ENCODE data around the gene SMPD3.

SMPD3 gene

DNA sequence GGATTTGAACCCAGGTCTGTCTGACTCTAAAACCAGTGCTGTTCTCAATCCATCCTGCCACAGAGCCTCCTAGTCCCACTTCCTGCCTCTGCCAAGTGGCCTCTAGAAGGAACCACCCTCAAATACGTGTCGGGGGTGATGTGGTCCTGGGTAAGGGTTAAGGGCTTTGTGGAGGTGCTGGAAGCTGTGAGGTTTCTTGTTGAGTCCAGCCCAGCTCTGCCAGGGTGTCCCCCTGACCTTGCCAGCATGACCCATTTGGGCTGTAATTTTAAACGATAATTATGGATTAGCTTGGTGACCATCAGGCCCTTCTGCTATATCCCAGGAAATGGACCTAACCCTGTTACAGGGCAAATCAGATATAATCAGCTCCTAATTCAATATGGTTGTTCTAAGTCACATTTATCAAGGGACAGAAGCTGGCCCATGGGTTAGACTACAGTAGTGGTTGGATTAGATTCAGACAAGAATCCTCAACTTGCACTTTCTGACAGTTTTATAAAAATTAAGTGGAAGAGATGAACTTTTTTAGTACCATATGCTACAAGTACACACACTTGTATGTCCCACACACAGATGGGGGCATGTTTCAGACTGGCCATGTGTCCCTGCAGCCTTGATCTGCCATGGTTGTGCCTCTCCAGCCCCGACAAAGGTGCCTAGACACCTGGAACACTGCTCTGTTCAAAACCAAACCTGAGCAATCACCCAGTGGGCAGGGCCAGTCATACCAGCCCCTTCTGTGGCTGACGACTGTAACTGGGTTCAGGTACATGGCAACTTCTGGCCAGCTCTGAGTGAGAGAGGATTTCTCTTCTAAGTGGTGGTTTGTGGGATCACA, 48.0 kb downstream of the SMPD3 start:
- DNase-seq (ENCODE audit: low read depth in 1 of 2, low spot score in 1 of 2) = no peak
- no peaks in the 10 kb centered on the region for H3K27me3 ChIP-seq (ENCODE audit: insufficient read depth, poor library complexity, severe bottlenecking)
- no peak overlapping the region for H3K27ac ChIP-seq (replicated peaks)
- no peak overlapping the region for H3K4me3 ChIP-seq (replicated peaks; ENCODE audit: insufficient read depth, low read length)
- TF ChIP-seq, protein P1, sequence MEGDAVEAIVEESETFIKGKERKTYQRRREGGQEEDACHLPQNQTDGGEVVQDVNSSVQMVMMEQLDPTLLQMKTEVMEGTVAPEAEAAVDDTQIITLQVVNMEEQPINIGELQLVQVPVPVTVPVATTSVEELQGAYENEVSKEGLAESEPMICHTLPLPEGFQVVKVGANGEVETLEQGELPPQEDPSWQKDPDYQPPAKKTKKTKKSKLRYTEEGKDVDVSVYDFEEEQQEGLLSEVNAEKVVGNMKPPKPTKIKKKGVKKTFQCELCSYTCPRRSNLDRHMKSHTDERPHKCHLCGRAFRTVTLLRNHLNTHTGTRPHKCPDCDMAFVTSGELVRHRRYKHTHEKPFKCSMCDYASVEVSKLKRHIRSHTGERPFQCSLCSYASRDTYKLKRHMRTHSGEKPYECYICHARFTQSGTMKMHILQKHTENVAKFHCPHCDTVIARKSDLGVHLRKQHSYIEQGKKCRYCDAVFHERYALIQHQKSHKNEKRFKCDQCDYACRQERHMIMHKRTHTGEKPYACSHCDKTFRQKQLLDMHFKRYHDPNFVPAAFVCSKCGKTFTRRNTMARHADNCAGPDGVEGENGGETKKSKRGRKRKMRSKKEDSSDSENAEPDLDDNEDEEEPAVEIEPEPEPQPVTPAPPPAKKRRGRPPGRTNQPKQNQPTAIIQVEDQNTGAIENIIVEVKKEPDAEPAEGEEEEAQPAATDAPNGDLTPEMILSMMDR (IDR thresholded peaks at IDR 0.05; ENCODE audit: insufficient read depth, low read length) = no peak
- TF ChIP-seq GABPA (IDR thresholded peaks at IDR 0.05; ENCODE audit: low read depth) (no peak), REST (IDR thresholded peaks at IDR 0.05; ENCODE audit: insufficient replicate concordance, low read depth) (no peak), SPI1 (IDR thresholded peaks at IDR 0.05; ENCODE audit: borderline replicate concordance, low read depth) (no peak)

DNA sequence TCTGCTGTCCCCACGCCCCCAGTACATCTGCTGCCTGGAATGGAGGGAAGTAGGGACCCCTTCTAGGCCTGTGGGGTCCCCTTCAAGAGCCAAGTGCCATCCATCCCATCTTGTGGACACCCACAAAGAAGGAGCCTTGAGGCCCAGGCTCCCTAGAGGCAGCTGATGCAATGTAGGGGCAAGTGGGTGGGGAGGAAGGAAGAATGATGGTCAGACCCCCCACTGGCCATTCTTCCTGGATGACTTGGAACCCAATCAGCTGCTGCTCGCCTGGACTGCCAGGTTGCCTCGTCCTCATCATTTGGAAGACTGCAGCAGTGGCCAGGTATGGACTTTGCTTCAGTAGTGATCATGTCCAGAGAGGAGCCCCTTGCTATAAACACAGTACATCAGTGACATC, 48.9 kb downstream of the SMPD3 start:
- no peak for DNase-seq (ENCODE audit: low read depth in 1 of 2, low spot score in 1 of 2)
- Histone ChIP-seq H3K27me3 (ENCODE audit: insufficient read depth, poor library complexity, severe bottlenecking) (no peaks in the 10 kb centered on the region), H3K27ac (replicated peaks) (no peak overlapping the region), H3K4me3 (replicated peaks; ENCODE audit: insufficient read depth, low read length) (no peak overlapping the region)
- TF ChIP-seq REST (IDR thresholded peaks at IDR 0.05; ENCODE audit: insufficient replicate concordance, low read depth) (no peak), SPI1 (IDR thresholded peaks at IDR 0.05; ENCODE audit: borderline replicate concordance, low read depth) (no peak), GABPA (IDR thresholded peaks at IDR 0.05; ENCODE audit: low read depth) (no peak)
- TF ChIP-seq, protein P1 (IDR thresholded peaks at IDR 0.05; ENCODE audit: insufficient read depth, low read length) = no peak

GRCh38 chr16:68397710-68398201, 50.6 kb downstream of the SMPD3 start:
- Histone ChIP-seq H3K27ac (replicated peaks) (no peak overlapping the region), H3K27me3 (ENCODE audit: insufficient read depth, poor library complexity, severe bottlenecking) (no peaks in the 10 kb centered on the region), H3K4me3 (replicated peaks; ENCODE audit: insufficient read depth, low read length) (no peak overlapping the region)
- DNase-seq (ENCODE audit: low read depth in 1 of 2, low spot score in 1 of 2) = no peak
- TF ChIP-seq REST (IDR thresholded peaks at IDR 0.05; ENCODE audit: insufficient replicate concordance, low read depth) (no peak), POLR2AphosphoS5 (IDR thresholded peaks at IDR 0.05; ENCODE audit: low read depth) (no peak), SPI1 (IDR thresholded peaks at IDR 0.05; ENCODE audit: borderline replicate concordance, low read depth) (no peak), GABPA (IDR thresholded peaks at IDR 0.05; ENCODE audit: low read depth) (no peak)
- TF ChIP-seq, protein P1 (IDR thresholded peaks at IDR 0.05; ENCODE audit: insufficient read depth, low read length) = no peak

Data from HL-60 (cell line).